ENCODE results near the gene MIDN.
"Not testable (repeated sequence)": the region's sequence is repeated elsewhere in the genome, so short reads cannot be mapped to it uniquely, and the experiment has no call there.

Gene MIDN

GRCh38 chr19:1296575-1297271 lies 48.3 kb downstream of the MIDN start:
- DNase-seq: no peak

- no peak for DNase-seq
Observed at GRCh38 chr19:1298235-1298634, 49.9 kb downstream of the MIDN start.

- DNase-seq: no peak
Observed at GRCh38 chr19:1299801-1300200, 51.4 kb downstream of the MIDN start.

- no peak for DNase-seq
Observed at GRCh38 chr19:1300744-1301490, 52.5 kb downstream of the MIDN start.

GRCh38 chr19:1302533-1303239 lies 54.3 kb downstream of the MIDN start:
- no peak for DNase-seq

GRCh38 chr19:1304197-1304924 lies 56.0 kb downstream of the MIDN start:
- no peak for DNase-seq

GRCh38 chr19:1305354-1305753 lies 57.0 kb downstream of the MIDN start:
- DNase-seq: not testable (repeated sequence)

GRCh38 chr19:1307320-1307719 lies 58.9 kb downstream of the MIDN start:
- DNase-seq: no peak

GRCh38 chr19:1307755-1308303 lies 59.4 kb downstream of the MIDN start:
- DNase-seq: no peak

- DNase-seq: no peak
Observed at GRCh38 chr19:1308718-1309117, 60.3 kb downstream of the MIDN start.
